HEK293 (cell line): ENCODE measurements around the gene CBX7.

Source experiments
- CTCF ChIP-seq: fragments of 450-650 bp; formaldehyde crosslinking; IDR thresholded peaks from 2 replicates; pipeline ENCODE4 v1.5.1; 2016; ENCODE audit warnings: missing biosample characterization, missing genetic modification characterization
- HOXC10 ChIP-seq: sonication (generic); formaldehyde crosslinking; IDR thresholded peaks from 2 replicates; pipeline ENCODE4 v1.8.1; 2023; ENCODE audit warnings: mild to moderate bottlenecking, missing genetic modification reagents
- YY1 ChIP-seq: fragments of 450-650 bp; formaldehyde crosslinking; IDR thresholded peaks from 2 replicates; pipeline ENCODE4 v1.5.1; 2018; ENCODE audit warnings: missing biosample characterization, missing genetic modification characterization
- ZBTB21 ChIP-seq: fragments of 450-650 bp; formaldehyde crosslinking; IDR thresholded peaks from 2 replicates; pipeline ENCODE4 v1.5.1; 2017; ENCODE audit warnings: missing biosample characterization, missing genetic modification characterization
- ZNF138 ChIP-seq: fragments of 450-650 bp; formaldehyde crosslinking; IDR thresholded peaks from 2 replicates; pipeline ENCODE4 v1.5.1; 2016; ENCODE audit warnings: missing biosample characterization, missing genetic modification characterization, borderline replicate concordance
- ZNF169 ChIP-seq: fragments of 450-650 bp; formaldehyde crosslinking; IDR thresholded peaks from 2 replicates; pipeline ENCODE4 v1.5.1; 2016; ENCODE audit warnings: missing biosample characterization, missing genetic modification characterization
- ZNF211 ChIP-seq: fragments of 450-650 bp; formaldehyde crosslinking; IDR thresholded peaks from 2 replicates; pipeline ENCODE4 v1.5.1; 2016; ENCODE audit warnings: low read depth, missing biosample characterization, missing genetic modification characterization
- ZNF280D ChIP-seq: fragments of 450-650 bp; formaldehyde crosslinking; IDR thresholded peaks from 2 replicates; pipeline ENCODE4 v1.5.1; 2016; ENCODE audit warnings: missing biosample characterization, missing genetic modification characterization
- ZSCAN4 ChIP-seq: fragments of 450-650 bp; formaldehyde crosslinking; IDR thresholded peaks from 2 replicates; pipeline ENCODE4 v1.5.1; 2017; ENCODE audit warnings: missing biosample characterization, missing genetic modification characterization

- TF ChIP-seq ZBTB21 (no peak), YY1 (no peak), ZSCAN4 (tag by site-specific recombination) (no peak), ZNF169 (no peak), ZNF138 (no peak), ZNF211 (tag by site-specific recombination) (no peak), HOXC10 (CRISPR knock-in tag) (no peak), CTCF (no peak), ZNF280D (tag by site-specific recombination) (no peak)
Observed at GRCh38 chr22:39090426-39091064, 61.9 kb downstream of the CBX7 start.
